G401.6 (cell line): ENCODE measurements around the gene PCBP3.
"Not testable (repeated sequence)": the region's sequence is repeated elsewhere in the genome, so short reads cannot be mapped to it uniquely, and the experiment has no call there.

Experiments
- FAIRE-seq: peaks from 2 replicates; lab custom pipeline; 2012; peaks lifted over from hg19 to GRCh38; lab: Jason Lieb, UNC

PCBP3 gene

GRCh38 chr21:45635271-45636151 is 8.0 kb upstream of the PCBP3 start:
- FAIRE-seq, result no peak

GRCh38 chr21:45636459-45636858 is 7.1 kb upstream of the PCBP3 start:
- FAIRE-seq, result no peak

GRCh38 chr21:45636951-45637646 is 6.4 kb upstream of the PCBP3 start:
- FAIRE-seq, result no peak

GRCh38 chr21:45637883-45638282 is 5.6 kb upstream of the PCBP3 start:
- no peak for FAIRE-seq

- no peak for FAIRE-seq
Observed at GRCh38 chr21:45638707-45639106, 4.8 kb upstream of the PCBP3 start.

- FAIRE-seq, result no peak
Observed at GRCh38 chr21:45639206-45640000, 4.1 kb upstream of the PCBP3 start.

GRCh38 chr21:45640001-45640887 is 3.3 kb upstream of the PCBP3 start:
- FAIRE-seq, result no peak

- FAIRE-seq, result no peak
Observed at GRCh38 chr21:45640888-45641479, 2.5 kb upstream of the PCBP3 start.

GRCh38 chr21:45641480-45642035 is 2.0 kb upstream of the PCBP3 start:
- FAIRE-seq, result no peak

GRCh38 chr21:45642122-45642813 is 1.3 kb upstream of the PCBP3 start:
- no peak for FAIRE-seq

- no peak for FAIRE-seq
Observed at GRCh38 chr21:45644041-45644906, 749 bp downstream of the PCBP3 start.

GRCh38 chr21:45651921-45652320 is 8.4 kb downstream of the PCBP3 start:
- FAIRE-seq, result no peak

GRCh38 chr21:45655124-45655523 is 11.6 kb downstream of the PCBP3 start:
- no peak for FAIRE-seq

- FAIRE-seq, result not testable (repeated sequence)
Observed at GRCh38 chr21:45656114-45656513, 12.6 kb downstream of the PCBP3 start.

- FAIRE-seq, result not testable (repeated sequence)
Observed at GRCh38 chr21:45661913-45662622, 18.5 kb downstream of the PCBP3 start.

GRCh38 chr21:45662623-45663245 is 19.2 kb downstream of the PCBP3 start:
- FAIRE-seq, result not testable (repeated sequence)

GRCh38 chr21:45669382-45669781 is 25.9 kb downstream of the PCBP3 start:
- FAIRE-seq, result no peak

GRCh38 chr21:45670731-45671130 is 27.2 kb downstream of the PCBP3 start:
- FAIRE-seq, result no peak
